Large intestine (tissue), 3 donors: ENCODE data around the gene TLX2. TPM values are rescaled to one million over a fixed set of nuclear protein-coding genes. Genes with fewer than 3 reads are reported as not detected.
A peak's percentile ranks its signal among the peaks of the same experiment; 100 is the strongest.

ENCODE experiments used
- DNase-seq, 2 donors: peaks; one replicate each; pipeline versions ENCODE4 v3.0.0 to v3.0.0-alpha.2; 2013
- H3K27ac ChIP-seq: one replicate; pipeline ENCODE4 v1.5.1; 2013; ENCODE audit warnings: low read length
- H3K27me3 ChIP-seq: 2 replicates; pipeline ENCODE4 v1.6.1; 2013; ENCODE audit warnings: low read length; ENCODE audit not compliant: control insufficient read depth, insufficient read depth
- H3K36me3 ChIP-seq: 2 replicates; pipeline ENCODE4 v1.6.1; 2013; ENCODE audit warnings: low read length; ENCODE audit not compliant: control insufficient read depth, insufficient read depth
- H3K4me1 ChIP-seq: one replicate; pipeline ENCODE4 v1.6.1; 2013; ENCODE audit warnings: low read length; ENCODE audit not compliant: control insufficient read depth, insufficient read depth
- H3K4me3 ChIP-seq: one replicate; pipeline ENCODE4 v1.5.1; 2013; ENCODE audit warnings: low read length
- H3K9me3 ChIP-seq: one replicate; pipeline ENCODE4 v1.6.1; 2013; ENCODE audit warnings: mild to moderate bottlenecking, low read depth, low read length, moderate library complexity; ENCODE audit not compliant: control insufficient read depth
- WGBS: methylation state at CpG from one replicate; pipeline ENCODE4 v1.1.5; 2013; ENCODE audit warnings: low lambda C conversion rate; ENCODE audit not compliant: insufficient coverage; 5-methylcytosine and 5-hydroxymethylcytosine counted together
- polyA plus RNA-seq: library from polyadenylated mRNA; unstranded; fragments of 120-200 nt; gene quantifications from one replicate; pipeline ENCODE4 v1.2.1, GENCODE V29; 2013

Gene TLX2
- polyA plus RNA-seq, 1 donor, result 5.0 TPM

DNA sequence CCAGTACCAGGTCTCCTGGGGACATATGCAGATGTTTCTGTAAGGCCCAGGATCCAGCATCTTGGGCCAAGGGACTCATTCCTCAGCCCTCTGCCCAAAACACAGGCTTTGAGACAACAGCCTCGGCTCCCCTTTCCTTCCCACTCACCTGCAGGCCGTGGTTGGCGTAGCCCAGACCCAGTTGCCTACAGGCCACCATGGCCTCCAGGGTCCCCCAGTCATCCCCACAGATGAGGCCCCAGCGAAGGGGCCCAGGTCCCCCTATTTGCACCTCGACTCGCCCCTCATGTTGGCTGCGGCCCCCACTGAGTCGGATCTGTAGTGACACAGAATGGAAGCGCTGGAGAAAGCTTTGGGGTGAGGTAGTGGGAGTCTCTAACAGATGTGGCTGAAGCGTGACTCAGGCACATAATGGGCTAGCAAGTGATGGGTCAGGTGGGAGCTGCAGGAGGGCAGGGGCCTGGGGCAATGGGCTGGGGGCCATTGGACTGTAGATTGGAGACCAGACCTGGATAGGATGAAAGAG is 21.3 kb downstream of the TLX2 start:
- DNase-seq, result no peak
- H3K36me3 ChIP-seq, result peaks cover 13% of the 10 kb centered on the region
- WGBS, result no CpG with 5 or more reads among the region's 10 CpGs
- peaks cover 38% of the 10 kb centered on the region for H3K27me3 ChIP-seq
- H3K4me3 ChIP-seq, result no peak overlapping the region
- peaks cover 7% of the 10 kb centered on the region for H3K4me1 ChIP-seq
- H3K27ac ChIP-seq, result no peak overlapping the region
- H3K9me3 ChIP-seq, result no peaks in the 10 kb centered on the region

DNA sequence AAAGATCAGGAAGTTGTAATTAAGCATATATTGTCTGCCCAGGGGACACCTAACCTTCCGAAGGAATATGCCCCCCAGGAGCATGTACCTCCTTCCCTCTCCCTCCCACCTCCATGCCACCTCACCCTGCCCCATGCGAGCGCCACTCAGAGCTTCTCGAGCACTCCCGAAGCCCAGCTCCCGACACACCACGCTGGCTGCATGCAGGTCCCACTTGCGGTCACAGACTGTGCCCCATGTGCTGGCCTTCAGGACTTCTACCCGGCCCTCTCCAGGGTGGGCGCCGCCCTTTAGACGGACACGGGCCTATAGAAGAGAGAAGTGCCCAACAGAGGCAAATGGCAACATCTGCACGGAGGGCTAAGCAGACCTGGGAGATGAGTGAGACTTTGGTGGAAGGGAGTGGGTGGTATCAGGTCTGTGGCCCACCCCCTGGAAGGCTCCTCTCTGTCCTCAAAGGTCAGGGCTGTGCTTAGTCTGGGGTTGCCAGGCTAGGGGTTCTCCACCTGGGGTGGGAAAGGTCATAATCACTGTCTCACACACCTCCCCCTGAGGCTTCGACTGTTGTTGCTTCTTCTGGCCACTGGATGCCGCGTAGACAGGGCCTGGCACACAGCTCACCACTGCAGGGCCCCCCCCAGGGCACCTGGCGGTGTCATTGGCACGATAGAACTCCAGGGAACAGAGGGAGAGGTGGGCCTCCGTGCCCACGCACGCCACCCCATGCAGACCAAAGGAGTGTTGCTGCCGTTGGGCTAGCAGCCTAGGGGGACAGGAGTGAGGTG is 22.1 kb downstream of the TLX2 start:
- no CpG with 5 or more reads among the region's 23 CpGs for WGBS
- Histone ChIP-seq H3K27me3 (peaks cover 38% of the 10 kb centered on the region), H3K27ac (no peak overlapping the region), H3K4me1 (no peaks in the 10 kb centered on the region), H3K9me3 (no peaks in the 10 kb centered on the region), H3K36me3 (peaks cover 12% of the 10 kb centered on the region), H3K4me3 (no peak overlapping the region)
- DNase-seq, result no peak

DNA sequence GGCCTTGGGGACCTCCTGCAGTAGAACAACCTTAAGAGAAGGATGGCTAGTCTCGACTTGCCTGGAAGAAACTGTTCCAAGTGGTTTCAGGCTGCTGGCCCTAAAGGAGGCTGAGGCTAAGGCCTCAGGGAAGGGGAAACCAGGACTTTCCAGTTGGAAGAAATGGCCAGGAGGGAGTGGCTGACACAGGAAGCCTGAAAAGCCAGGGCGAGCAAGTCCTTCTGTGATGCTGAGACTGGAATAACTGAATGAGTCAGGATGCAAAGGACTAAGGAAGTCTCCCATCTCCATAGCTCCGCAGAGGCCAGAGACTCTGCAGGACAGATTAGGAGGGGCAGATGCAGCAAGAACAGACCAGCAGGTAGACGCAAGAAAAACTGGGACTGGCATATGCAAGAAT is 22.9 kb downstream of the TLX2 start:
- Histone ChIP-seq H3K4me3 (no peak overlapping the region), H3K4me1 (no peaks in the 10 kb centered on the region), H3K27me3 (peaks cover 38% of the 10 kb centered on the region), H3K27ac (no peak overlapping the region), H3K9me3 (no peaks in the 10 kb centered on the region), H3K36me3 (peaks cover 8% of the 10 kb centered on the region)
- WGBS, result no CpG with 5 or more reads among the region's 4 CpGs
- DNase-seq, result no peak

DNA sequence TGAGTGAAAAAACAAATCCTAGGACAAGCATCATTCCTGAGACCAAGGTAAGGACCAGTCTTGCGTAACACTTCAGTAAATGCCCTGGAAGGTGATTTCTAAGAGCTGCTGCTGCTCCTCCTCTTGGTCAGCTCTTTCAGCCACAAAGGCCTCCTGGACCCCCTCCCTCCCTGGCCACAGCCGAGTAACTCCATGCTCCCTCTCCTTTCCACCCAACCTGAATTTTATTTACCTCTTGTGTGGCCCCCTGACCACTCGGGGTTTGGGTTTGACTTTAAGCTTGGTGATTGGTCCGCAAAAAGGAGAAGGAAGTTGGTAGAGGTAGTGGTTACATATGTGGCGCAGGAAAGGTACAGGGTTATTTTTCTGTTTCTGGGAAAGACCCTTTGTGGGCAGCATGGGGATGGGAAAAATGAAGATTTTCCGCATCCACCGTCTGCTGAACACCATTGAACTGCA is 24.7 kb downstream of the TLX2 start:
- Histone ChIP-seq H3K27ac (no peak overlapping the region), H3K36me3 (no peaks in the 10 kb centered on the region), H3K4me3 (no peak overlapping the region), H3K9me3 (no peaks in the 10 kb centered on the region), H3K27me3 (peaks cover 38% of the 10 kb centered on the region), H3K4me1 (no peaks in the 10 kb centered on the region)
- WGBS, result 40% methylated on average over 1 of the region's 7 CpGs
- no peak for DNase-seq

DNA sequence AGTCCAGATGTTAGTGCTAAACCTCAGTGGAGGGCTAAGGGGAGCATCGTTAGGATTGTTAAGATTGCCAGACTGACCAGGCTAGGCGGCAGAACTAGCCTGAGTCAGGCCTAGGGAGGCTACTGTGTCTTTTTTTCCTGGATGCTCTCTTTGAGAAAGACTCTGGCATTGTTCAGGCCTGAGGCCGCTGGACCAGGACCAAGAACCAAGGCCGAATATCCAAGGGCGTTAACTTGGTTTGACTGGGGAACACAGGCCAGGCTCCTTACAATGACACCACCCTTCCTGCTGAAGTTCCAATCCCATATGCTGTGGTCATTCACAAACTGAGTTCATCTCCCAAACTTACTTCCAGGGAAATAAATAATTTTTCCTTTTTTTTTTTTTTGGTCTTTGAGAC is 26.0 kb downstream of the TLX2 start:
- H3K4me3 ChIP-seq, result no peak overlapping the region
- H3K4me1 ChIP-seq, result no peaks in the 10 kb centered on the region
- no peak for DNase-seq
- no peaks in the 10 kb centered on the region for H3K36me3 ChIP-seq
- peaks cover 38% of the 10 kb centered on the region for H3K27me3 ChIP-seq
- H3K9me3 ChIP-seq, result no peaks in the 10 kb centered on the region
- H3K27ac ChIP-seq, result no peak overlapping the region
- WGBS, result no CpG with 5 or more reads among the region's 5 CpGs

DNA sequence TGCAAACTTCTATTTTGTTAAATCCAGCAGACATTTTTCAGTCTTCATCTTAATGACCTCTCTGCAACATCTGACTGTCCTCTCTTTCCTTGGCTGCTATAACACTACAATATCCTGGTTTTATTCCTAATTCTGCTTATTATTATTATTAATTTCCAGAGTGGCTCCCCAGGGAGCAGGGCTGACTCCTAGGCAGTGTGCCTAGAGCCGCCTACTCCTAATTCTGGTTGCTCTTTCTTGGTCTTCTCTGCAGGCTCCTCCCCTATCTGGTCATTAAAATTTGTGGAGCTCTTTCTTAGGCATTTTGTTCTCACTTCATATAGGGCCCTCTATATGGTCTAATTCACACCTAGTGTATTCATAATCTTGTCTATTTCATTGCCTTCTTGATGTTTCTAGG is 28.7 kb downstream of the TLX2 start:
- H3K9me3 ChIP-seq, result no peaks in the 10 kb centered on the region
- WGBS, result no CpG with 5 or more reads among the region's 1 CpG
- no peaks in the 10 kb centered on the region for H3K4me1 ChIP-seq
- peaks cover 40% of the 10 kb centered on the region for H3K27me3 ChIP-seq
- H3K4me3 ChIP-seq, result no peak overlapping the region
- DNase-seq, result no peak
- H3K27ac ChIP-seq, result no peak overlapping the region
- no peaks in the 10 kb centered on the region for H3K36me3 ChIP-seq

DNA sequence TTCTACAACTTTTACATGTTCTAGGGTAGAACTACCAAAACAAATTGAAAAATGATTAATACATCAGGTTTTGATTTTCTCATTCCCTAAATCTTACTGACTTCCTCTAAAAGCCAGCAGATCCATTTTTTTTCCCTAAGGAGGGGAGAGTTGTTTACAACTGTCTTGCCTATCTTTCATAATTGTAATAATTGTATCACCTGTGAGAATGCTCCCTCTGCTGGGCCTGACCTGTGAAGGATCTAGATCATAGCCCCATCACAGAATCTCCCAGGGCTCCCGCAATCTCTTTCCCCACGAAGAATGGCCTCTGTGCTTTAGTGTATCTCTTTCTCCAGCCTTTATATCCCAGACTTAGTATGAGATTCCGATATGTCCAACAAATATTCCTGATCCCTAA is 30.4 kb downstream of the TLX2 start:
- WGBS, result 100% methylated on average over 1 of the region's 3 CpGs
- Histone ChIP-seq H3K4me3 (no peak overlapping the region), H3K9me3 (peaks cover 5% of the 10 kb centered on the region), H3K4me1 (peaks cover 10% of the 10 kb centered on the region), H3K27me3 (peaks cover 37% of the 10 kb centered on the region), H3K27ac (no peak overlapping the region), H3K36me3 (no peaks in the 10 kb centered on the region)
- no peak for DNase-seq

DNA sequence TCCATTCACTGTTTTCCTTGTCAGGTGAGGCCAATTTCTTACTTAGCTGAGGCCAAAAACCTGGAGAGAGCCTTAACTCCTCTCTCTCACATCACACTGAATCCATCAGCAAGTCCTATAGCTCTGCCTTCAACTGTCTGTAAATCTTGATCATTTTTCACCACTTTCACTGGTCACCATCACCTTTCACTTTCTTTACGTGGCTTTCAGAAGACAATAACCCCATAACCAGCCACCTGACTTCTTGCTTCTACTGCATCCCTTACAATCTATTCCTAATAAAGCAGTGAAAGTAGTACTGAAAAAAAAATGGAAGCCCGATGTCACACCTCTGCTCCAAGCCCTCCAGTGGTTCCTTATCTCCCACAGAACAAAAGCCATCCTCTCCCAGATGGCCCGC is 31.8 kb downstream of the TLX2 start:
- DNase-seq, result no peak
- H3K9me3 ChIP-seq, result peaks cover 6% of the 10 kb centered on the region
- H3K27me3 ChIP-seq, result peaks cover 46% of the 10 kb centered on the region
- no peak overlapping the region for H3K4me3 ChIP-seq
- H3K4me1 ChIP-seq, result peaks cover 14% of the 10 kb centered on the region
- H3K36me3 ChIP-seq, result no peaks in the 10 kb centered on the region
- 81% methylated on average over 3 of the region's 3 CpGs for WGBS
- H3K27ac ChIP-seq, result no peak overlapping the region

DNA sequence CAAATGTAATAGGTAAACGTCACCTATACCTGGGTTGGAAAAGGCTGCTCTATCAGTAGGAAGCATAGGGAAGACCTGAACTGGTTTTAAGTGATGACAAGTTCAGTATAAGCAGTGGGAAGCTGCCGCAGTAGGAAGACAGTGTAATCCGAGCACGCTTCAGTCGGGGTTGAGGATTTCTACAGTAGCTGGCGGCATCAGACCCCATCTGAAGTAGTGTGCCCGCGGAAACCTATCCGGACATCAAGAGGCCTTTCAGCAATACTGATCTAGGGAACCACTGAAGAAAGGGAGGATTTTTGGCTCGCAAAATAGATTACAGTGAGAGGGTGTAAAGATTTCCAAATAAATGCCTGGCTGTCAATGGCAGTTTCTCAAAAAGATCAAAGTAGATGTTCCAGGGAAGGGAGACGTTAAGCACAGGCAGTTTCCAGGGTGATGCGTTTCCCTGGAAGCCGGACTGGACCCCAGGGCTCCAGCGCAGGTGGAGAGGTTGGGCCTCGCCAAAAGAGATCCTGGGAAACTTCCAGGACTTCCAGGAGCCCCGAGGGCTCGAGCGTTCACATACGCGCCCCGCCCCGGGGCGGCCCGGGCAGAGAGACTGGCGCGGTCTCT is 34.1 kb downstream of the TLX2 start:
- Histone ChIP-seq H3K36me3 (no peaks in the 10 kb centered on the region), H3K4me3 (peak overlapping the region; percentile 28), H3K27ac (no peak overlapping the region), H3K4me1 (peaks cover 14% of the 10 kb centered on the region), H3K9me3 (peaks cover 6% of the 10 kb centered on the region), H3K27me3 (peaks cover 69% of the 10 kb centered on the region)
- WGBS, result 80% methylated on average over 1 of the region's 26 CpGs
- DNase-seq, result no peak

DNA sequence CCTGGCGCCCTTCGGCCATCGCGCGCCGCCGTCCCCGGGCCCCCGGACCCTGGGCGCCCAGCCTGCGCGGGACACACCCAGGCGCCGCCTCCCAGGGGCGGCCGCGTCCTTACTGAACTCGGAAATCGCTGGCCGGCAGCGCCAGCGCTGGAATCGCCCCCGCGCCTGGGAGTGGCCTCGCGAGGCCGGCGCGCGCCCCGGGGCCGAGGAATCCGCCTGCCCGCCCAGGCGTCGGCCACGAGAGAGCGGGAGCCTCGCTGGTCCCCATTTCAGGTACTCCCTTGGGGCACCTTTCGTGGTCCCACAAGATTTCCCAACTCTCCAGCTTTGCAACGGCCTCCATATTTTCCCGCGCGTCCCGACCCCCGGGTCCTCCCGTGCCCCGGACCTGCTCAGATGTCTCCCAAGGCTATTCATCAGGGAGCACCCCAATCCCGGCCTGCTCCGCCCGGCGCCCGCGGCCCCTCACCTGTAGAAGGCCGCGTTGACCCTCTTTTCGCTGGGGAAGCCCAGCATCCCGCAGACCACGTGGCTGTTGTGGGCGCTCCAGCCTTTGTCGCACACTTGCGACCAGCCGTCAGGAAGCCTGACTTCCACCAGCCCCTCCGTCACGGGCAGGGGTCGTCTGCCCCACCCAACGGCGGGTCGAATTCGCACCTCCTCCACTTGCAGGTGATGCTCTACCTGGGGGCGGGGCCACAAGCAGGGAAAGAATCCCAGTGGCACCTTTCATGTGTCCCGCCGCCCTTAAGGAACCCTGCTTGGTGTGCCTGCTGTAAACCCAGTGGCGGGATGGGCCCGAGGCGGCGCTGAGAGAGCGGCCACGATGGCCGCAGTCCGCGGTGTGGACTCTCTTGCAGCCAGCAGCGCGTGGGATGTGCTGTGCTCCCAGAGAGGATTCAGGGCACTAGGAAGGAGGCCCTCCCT is 34.9 kb downstream of the TLX2 start:
- peak; percentile 48 to 81 for DNase-seq
- Histone ChIP-seq H3K36me3 (no peaks in the 10 kb centered on the region), H3K9me3 (peaks cover 6% of the 10 kb centered on the region), H3K4me1 (peaks cover 14% of the 10 kb centered on the region), H3K27ac (no peak overlapping the region), H3K27me3 (peaks cover 76% of the 10 kb centered on the region), H3K4me3 (peak overlapping the region; percentile 54)
- no CpG with 5 or more reads among the region's 85 CpGs for WGBS
